Thyroid gland (tissue), 4 donors: ENCODE results near the gene CDK19.

Experiments used
- POLR2A ChIP-seq, 2 donors: fragments of 450-650 bp; IDR thresholded peaks; one replicate each; pipeline ENCODE4 v1.6.1; 2017; ENCODE audit warnings: antibody characterized with exemption in 2 of 2, mild to moderate bottlenecking in 2 of 2, moderate library complexity in 1 of 2
- TF ChIP-seq, protein P1 (sequence below), 6 experiments: fragments of 200-600 bp in 3 of 6; fragments of 450-650 bp in 3 of 6; sonication (generic) in 3 of 6; IDR thresholded peaks; one replicate each; pipeline ENCODE4 v1.5.1; 2016 to 2019; ENCODE audit warnings: antibody characterized with exemption in 6 of 6, mild to moderate bottlenecking in 2 of 6, inconsistent platforms in 1 of 6, moderate library complexity in 1 of 6

DNA sequence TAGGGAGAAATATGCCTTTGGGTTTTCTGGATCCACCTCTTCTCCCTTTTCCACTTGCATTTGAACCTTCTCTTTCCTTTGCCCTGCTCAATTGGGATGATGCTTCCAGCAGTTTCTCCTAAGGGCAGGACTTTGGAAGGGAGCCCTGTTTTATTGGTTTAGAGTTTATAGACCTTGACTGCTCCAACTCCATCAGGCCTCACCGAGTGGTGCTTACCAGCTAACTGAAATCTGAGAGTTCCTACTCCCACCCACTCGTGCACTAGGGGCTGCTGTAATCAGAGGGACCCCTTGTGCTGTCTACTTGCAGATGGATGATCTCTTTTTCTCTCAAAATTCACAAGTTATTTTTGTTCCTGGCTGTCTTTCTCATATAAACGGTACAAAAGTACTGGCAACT, 217.5 kb downstream of the CDK19 start:
- TF ChIP-seq, protein P1, sequence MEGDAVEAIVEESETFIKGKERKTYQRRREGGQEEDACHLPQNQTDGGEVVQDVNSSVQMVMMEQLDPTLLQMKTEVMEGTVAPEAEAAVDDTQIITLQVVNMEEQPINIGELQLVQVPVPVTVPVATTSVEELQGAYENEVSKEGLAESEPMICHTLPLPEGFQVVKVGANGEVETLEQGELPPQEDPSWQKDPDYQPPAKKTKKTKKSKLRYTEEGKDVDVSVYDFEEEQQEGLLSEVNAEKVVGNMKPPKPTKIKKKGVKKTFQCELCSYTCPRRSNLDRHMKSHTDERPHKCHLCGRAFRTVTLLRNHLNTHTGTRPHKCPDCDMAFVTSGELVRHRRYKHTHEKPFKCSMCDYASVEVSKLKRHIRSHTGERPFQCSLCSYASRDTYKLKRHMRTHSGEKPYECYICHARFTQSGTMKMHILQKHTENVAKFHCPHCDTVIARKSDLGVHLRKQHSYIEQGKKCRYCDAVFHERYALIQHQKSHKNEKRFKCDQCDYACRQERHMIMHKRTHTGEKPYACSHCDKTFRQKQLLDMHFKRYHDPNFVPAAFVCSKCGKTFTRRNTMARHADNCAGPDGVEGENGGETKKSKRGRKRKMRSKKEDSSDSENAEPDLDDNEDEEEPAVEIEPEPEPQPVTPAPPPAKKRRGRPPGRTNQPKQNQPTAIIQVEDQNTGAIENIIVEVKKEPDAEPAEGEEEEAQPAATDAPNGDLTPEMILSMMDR (IDR thresholded peaks at IDR 0.05) = no peak
- no peak for TF ChIP-seq POLR2A (IDR thresholded peaks at IDR 0.05)
